Stimulated activated effector memory CD8-positive, alpha-beta T cell treated with anti-CD3 and anti-CD28 coated beads, Interleukin-12 subunit alpha, Interleukin-12 subunit beta, amount 100 ng/mL, for 72 hours (primary cell): ENCODE data around the gene TMPRSS2.
A peak's percentile ranks its signal among the peaks of the same experiment; 100 is the strongest.

Source experiments
- ATAC-seq: fragments of 150-1000 bp; cut with Tn5 transposase; 2 replicates; pipeline ENCODE4 v1.10.0; 2021
- DNase-seq, 2 donors: peaks; one replicate each; pipeline ENCODE4 v3.0.0; 2021 to 2022; ENCODE audit warnings: low spot score in 2 of 2
- H3K27ac Mint-ChIP-seq: one replicate; pipeline ENCODE4 v1.8.0; 2022; ENCODE audit warnings: mild to moderate bottlenecking, mixed read lengths
- H3K36me3 Mint-ChIP-seq: one replicate; pipeline ENCODE4 v1.8.0; 2022; ENCODE audit warnings: mild to moderate bottlenecking, mixed read lengths
- H3K4me1 Mint-ChIP-seq: one replicate; pipeline ENCODE4 v1.8.0; 2022; ENCODE audit warnings: mixed read lengths
- H3K4me3 Mint-ChIP-seq: one replicate; pipeline ENCODE4 v1.8.0; 2022; ENCODE audit warnings: mild to moderate bottlenecking, mixed read lengths
- H3K9me3 Mint-ChIP-seq: one replicate; pipeline ENCODE4 v1.8.0; 2022; ENCODE audit warnings: mixed read lengths

The TMPRSS2 gene

DNA sequence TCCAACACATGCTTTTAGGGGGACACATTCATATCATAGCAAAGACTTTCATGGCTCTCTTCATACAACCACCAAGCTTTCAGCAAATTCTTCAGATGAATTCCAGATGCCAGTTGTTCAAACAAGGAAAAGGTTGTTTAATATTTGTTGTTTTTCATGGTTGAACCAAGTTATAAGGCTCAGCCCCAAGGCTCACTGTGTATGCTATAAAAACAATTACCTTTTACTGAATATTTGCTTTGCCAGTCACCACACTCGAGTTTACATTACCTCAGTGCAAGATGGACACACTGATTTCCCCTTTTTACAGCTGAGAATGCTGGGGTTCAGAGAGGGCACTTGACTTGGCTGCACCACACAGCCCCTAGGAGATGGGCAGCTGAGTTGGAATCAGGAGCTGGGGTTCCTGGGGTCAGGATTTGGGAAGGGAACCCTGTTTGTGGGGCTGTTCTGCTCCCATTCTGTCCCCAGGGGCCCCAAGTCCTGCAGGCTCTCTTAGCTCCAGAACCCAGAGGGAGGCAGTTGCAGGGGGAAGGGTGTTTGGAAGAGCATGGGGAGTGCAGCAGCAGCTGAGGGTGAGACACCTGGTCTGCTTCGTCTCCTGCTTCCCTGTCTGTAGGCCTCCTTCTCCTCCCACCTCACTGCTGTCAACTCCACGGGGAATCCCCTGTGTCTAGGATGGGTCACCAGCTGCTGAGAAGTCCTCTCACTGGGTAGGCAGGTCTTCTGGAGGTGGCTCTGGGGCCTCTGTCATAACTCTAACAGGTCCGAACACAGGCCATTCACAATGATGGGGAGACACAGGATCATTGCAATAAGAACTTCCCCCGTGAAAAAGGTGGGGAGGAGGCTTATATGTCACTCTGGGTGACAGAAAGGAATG lies 12.8 kb upstream of the TMPRSS2 start:
- Mint-ChIP-seq H3K27ac (peak overlapping the region; percentile 45), H3K4me3 (no peak overlapping the region), H3K36me3 (no peaks in the 10 kb centered on the region), H3K9me3 (no peaks in the 10 kb centered on the region), H3K4me1 (peaks cover 15% of the 10 kb centered on the region)
- ATAC-seq, result peak; percentile 89
- DNase-seq, result no peak

DNA sequence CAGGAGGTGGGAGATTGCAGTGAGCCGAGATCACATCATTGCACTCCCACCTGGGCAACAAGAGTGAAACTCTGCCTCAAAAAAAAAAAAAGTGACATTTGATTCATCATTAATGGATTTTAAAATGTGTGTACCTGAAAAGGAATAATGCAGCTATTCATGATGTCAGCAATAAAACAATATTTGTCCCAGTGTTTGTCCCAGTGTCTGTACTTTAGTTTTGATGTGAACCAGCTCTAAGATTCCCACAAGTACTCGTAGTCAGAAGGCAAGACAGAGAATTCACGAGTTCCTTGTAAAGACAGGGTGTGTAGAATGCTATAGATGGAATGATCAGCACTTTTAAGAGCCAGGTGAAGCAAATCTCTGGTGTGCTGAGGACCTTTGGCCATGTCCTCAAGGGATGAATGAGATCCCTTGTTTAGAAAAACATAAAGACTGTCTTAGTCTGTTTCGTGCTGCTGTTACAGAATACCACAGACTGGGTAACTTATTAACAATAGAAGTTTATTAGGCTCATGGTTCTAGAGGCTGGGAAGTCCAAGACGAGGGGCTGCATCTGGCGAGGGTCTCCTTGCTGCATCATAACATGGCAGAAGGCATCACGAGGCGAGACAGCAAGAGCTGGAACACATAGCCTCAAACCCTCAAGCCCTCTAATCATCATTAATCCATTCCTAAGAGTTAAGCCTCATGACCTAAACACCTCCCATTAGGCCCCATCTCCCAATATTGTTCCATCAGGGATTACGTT lies 12.0 kb upstream of the TMPRSS2 start:
- no peaks in the 10 kb centered on the region for H3K36me3 Mint-ChIP-seq
- ATAC-seq (no peak), DNase-seq (no peak)
- H3K4me3 Mint-ChIP-seq, result no peak overlapping the region
- H3K4me1 Mint-ChIP-seq, result peaks cover 15% of the 10 kb centered on the region
- H3K9me3 Mint-ChIP-seq, result no peaks in the 10 kb centered on the region
- H3K27ac Mint-ChIP-seq, result no peak overlapping the region

DNA sequence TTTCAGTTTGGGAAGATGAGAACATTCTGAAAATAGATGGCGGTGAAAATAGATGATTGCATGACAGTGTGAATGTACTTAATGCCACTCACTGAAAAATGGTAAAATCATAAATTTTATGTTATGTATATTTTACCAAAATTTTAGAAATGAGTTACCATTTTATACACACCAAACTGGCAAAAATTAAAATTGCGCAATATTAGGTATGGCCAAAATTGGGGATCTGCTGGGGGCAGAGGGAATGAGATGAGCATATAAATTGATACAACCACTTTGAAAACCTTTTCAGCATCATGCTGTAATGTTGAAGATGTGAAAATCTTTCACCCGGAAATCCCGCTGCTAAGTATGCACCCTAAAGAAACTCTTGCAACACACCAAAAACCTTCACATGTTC lies 10.8 kb upstream of the TMPRSS2 start:
- no peaks in the 10 kb centered on the region for H3K36me3 Mint-ChIP-seq
- H3K27ac Mint-ChIP-seq, result no peak overlapping the region
- H3K4me3 Mint-ChIP-seq, result no peak overlapping the region
- H3K4me1 Mint-ChIP-seq, result peaks cover 15% of the 10 kb centered on the region
- no peak for DNase-seq
- H3K9me3 Mint-ChIP-seq, result no peaks in the 10 kb centered on the region
- ATAC-seq, result no peak

DNA sequence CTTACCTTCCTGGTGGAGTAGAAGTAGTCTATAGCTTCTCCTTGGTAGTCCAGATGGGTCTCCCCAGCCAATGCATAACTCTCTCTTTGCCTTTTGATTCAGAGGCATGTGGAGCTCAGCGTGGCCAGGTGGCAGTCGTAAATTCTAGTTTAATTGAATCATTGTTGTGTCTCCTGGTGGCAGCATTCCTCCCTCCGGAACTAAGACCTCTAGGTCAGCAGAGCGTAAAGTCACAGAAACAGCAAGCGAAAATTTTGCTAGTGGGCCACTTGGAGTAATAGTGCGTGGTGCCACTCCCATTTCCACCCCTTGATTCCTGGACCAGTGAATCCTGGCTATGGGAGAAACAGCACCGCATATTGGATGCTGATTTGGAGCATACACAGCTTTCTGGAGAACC lies 3.9 kb upstream of the TMPRSS2 start:
- ATAC-seq (no peak), DNase-seq (no peak)
- Mint-ChIP-seq H3K27ac (no peak overlapping the region), H3K36me3 (no peaks in the 10 kb centered on the region), H3K9me3 (no peaks in the 10 kb centered on the region), H3K4me1 (no peaks in the 10 kb centered on the region), H3K4me3 (no peak overlapping the region)

- no peak overlapping the region for H3K27ac Mint-ChIP-seq
- no peak overlapping the region for H3K4me3 Mint-ChIP-seq
- no peak for DNase-seq
- H3K36me3 Mint-ChIP-seq, result no peaks in the 10 kb centered on the region
- no peak for ATAC-seq
- no peaks in the 10 kb centered on the region for H3K9me3 Mint-ChIP-seq
- H3K4me1 Mint-ChIP-seq, result no peaks in the 10 kb centered on the region
Observed at GRCh38 chr21:41510500-41510899, 2.5 kb upstream of the TMPRSS2 start.

DNA sequence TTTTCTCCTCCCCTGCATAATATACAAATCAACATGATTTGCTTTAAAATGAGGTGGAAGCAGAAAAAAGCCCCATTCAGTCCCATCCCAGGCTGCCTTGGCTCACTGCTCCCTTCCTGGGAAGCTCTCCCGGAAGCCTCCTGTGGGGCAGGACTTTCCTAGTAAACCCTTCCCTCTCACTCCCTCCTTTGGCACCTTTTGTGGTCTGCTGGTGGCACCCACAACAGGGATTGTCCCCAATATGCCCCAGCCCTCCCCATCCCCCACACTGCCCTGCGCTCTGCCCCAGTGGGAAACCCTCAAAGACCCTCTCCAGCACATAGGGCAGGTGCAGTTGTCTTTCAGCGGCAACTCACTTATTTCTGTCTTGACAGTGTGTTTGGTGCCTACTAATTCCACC lies 1.8 kb upstream of the TMPRSS2 start:
- Mint-ChIP-seq H3K27ac (no peak overlapping the region), H3K9me3 (no peaks in the 10 kb centered on the region), H3K4me1 (no peaks in the 10 kb centered on the region), H3K4me3 (no peak overlapping the region), H3K36me3 (no peaks in the 10 kb centered on the region)
- DNase-seq (no peak), ATAC-seq (no peak)

DNA sequence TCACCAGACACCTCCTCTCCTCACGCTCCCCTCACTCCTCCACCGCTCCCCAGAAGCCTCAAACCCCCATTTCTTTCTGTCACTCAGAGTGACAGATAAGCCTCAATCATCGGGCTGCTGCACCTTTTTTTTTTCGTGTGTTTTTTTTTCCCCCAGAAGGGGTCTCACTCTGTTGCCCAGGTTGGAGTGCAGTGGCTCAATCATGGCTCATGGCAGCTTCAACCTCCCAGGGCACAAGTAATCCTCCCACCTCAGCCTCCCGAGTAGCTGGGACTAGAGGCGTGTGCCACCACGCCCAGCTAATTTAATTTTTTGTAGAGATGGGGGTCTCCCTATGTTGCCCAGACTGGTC lies 1.2 kb upstream of the TMPRSS2 start:
- no peaks in the 10 kb centered on the region for H3K36me3 Mint-ChIP-seq
- peak overlapping the region; percentile 19 for H3K4me3 Mint-ChIP-seq
- H3K27ac Mint-ChIP-seq, result no peak overlapping the region
- DNase-seq (no peak), ATAC-seq (no peak)
- H3K9me3 Mint-ChIP-seq, result no peaks in the 10 kb centered on the region
- H3K4me1 Mint-ChIP-seq, result peaks cover 5% of the 10 kb centered on the region

DNA sequence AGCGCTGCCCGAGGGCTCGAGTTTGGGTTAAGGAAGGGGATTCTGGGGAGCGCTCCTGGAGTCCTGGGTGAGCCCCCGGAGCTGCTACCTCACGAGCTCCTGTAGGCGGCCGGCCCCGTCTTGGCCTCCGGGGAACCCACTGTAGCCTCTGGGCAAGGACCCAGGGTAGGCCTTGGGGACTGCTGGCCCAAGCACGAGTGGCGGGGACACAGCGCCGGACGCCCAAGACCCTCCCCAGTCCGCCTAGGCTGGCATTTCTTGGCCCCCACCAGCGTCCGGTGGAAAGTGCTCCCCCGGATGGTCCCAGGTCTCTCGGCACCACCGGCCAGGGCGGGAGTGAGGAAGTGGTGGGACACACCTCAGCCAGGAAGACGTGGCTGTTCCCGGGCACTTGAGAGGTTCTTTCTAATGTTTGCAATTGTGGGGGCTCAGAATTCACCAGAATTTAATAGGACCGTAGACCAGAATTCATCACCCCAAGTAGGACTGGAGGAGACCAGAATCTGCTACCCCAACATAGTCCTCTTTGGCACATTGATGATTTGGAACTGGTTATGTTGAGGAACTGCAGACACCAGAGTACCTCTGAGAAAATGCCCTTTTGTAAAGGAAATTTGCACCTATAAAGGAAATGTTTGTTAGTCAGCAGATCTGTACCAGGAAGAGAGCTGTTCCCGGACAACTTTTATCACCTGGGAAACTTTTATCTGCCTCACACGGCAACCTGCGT lies 622 bp upstream of the TMPRSS2 start:
- ATAC-seq, result no peak
- no peaks in the 10 kb centered on the region for H3K9me3 Mint-ChIP-seq
- no peak overlapping the region for H3K27ac Mint-ChIP-seq
- H3K36me3 Mint-ChIP-seq, result no peaks in the 10 kb centered on the region
- no peak for DNase-seq
- H3K4me1 Mint-ChIP-seq, result peaks cover 7% of the 10 kb centered on the region
- H3K4me3 Mint-ChIP-seq, result peak overlapping the region; percentile 19

DNA sequence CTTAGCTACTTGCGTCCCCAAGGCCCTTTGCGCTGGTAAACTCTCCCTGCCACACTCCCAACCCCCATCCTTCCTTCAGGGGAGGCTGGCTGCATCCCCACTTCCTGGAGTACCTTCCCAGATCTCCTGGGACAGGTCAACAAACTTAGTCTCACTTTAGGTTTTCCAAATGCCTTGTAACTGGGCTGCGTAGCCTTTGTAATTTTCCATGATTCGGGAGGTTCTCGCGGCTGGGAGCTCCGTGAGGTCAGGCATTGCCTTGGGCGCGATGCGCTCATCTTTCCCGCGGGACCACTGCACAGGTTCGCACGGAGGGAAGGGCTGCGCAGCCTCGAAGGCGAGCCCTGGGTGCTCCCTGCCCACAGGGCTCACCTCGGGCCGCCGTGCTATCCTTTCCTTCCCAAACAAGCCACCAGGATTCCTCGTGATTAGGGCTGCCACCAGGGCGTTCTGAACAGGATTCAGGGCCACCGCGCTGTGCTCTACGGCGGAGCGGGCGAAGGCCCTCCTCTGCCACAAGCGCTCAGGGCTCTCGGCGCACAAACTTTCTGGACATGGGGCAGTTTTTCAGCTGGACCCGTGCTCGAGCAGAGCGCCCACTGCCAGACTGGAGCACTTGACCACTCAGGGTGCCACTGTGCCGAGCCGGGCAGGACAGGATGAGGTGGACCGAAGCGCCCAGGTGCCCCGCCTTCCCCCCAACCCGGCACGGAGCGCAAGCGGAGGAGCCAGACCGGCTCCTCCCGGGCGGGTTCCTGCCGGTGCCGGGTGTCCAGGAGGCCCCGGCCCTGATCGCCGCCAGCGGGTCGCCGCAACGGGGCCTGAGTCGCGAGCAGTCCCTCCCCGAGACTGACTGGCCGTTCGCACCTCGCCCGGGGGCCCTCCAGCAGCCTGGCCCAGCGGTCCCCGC lies 1.1 kb downstream of the TMPRSS2 start:
- ATAC-seq (no peak), DNase-seq (no peak)
- no peaks in the 10 kb centered on the region for H3K9me3 Mint-ChIP-seq
- H3K27ac Mint-ChIP-seq, result no peak overlapping the region
- H3K4me3 Mint-ChIP-seq, result no peak overlapping the region
- peaks cover 7% of the 10 kb centered on the region for H3K4me1 Mint-ChIP-seq
- no peaks in the 10 kb centered on the region for H3K36me3 Mint-ChIP-seq

GRCh38 chr21:41506005-41506594 lies 1.9 kb downstream of the TMPRSS2 start:
- Mint-ChIP-seq H3K27ac (no peak overlapping the region), H3K9me3 (no peaks in the 10 kb centered on the region), H3K4me3 (no peak overlapping the region), H3K36me3 (no peaks in the 10 kb centered on the region), H3K4me1 (peaks cover 7% of the 10 kb centered on the region)
- ATAC-seq, result no peak
- DNase-seq, result no peak

- no peak overlapping the region for H3K27ac Mint-ChIP-seq
- no peaks in the 10 kb centered on the region for H3K36me3 Mint-ChIP-seq
- H3K4me1 Mint-ChIP-seq, result peaks cover 7% of the 10 kb centered on the region
- H3K4me3 Mint-ChIP-seq, result no peak overlapping the region
- ATAC-seq, result no peak
- H3K9me3 Mint-ChIP-seq, result no peaks in the 10 kb centered on the region
- DNase-seq, result no peak
Observed at GRCh38 chr21:41504030-41504429, 3.9 kb downstream of the TMPRSS2 start.

- ATAC-seq, result no peak
- Mint-ChIP-seq H3K36me3 (no peaks in the 10 kb centered on the region), H3K9me3 (no peaks in the 10 kb centered on the region), H3K27ac (no peak overlapping the region), H3K4me1 (peaks cover 7% of the 10 kb centered on the region), H3K4me3 (no peak overlapping the region)
- DNase-seq, result no peak
Observed at GRCh38 chr21:41503331-41503730, 4.6 kb downstream of the TMPRSS2 start.

DNA sequence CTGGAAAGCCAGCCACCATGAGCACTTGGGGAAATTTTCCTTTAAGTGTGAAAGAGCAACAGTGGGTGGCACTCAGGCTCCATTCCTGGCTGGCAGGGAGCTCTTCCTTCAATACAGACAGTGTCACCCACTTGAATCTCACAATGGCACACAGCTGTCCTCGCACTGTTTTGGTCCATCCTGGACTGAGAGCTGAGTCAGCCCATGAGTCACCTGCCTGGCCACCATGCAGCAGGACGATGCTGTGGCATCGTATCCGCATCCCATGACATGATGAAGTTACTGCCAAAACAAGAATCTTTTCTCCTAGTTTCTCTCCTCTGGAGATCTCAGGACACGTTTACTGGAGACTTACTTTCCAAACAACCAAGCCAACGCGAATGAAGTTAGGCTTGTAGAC lies 6.0 kb downstream of the TMPRSS2 start:
- no peak for ATAC-seq
- Mint-ChIP-seq H3K27ac (no peak overlapping the region), H3K4me3 (no peak overlapping the region), H3K36me3 (no peaks in the 10 kb centered on the region), H3K4me1 (peaks cover 7% of the 10 kb centered on the region), H3K9me3 (no peaks in the 10 kb centered on the region)
- no peak for DNase-seq

- Mint-ChIP-seq H3K4me1 (peaks cover 7% of the 10 kb centered on the region), H3K27ac (no peak overlapping the region), H3K9me3 (no peaks in the 10 kb centered on the region), H3K4me3 (no peak overlapping the region), H3K36me3 (no peaks in the 10 kb centered on the region)
- ATAC-seq (no peak), DNase-seq (no peak)
Observed at GRCh38 chr21:41500931-41501381, 7.0 kb downstream of the TMPRSS2 start.
